ENCODE data around the gene CEP112. TPM values are rescaled to one million over a fixed set of nuclear protein-coding genes. Genes with fewer than 3 reads are reported as not detected.
A peak's percentile ranks its signal among the peaks of the same experiment; 100 is the strongest.

Gene CEP112
- total and polyA plus RNA-seq, 8 donors, result 8.4 to 11.4 (median 9.8) TPM

GRCh38 chr17:65600518-65600917 lies 591.4 kb downstream of the CEP112 start:
- DNase-seq (no peak), ATAC-seq (peak in 2 of 4 donors; percentile 58 to 75), FAIRE-seq (no peak)
- H3K4me3 ChIP-seq, result no peak overlapping the region
- peaks cover 0 to 10% (median 10%) of the 10 kb centered on the region in 3 donors for H3K4me1 ChIP-seq
- no peaks in the 10 kb centered on the region for H3K9me3 ChIP-seq
- no peak overlapping the region for H3K27ac ChIP-seq
- no peaks in the 10 kb centered on the region for H3K27me3 ChIP-seq
- no peak for TF ChIP-seq CTCF (IDR thresholded peaks at IDR 0.05)
- no peaks in the 10 kb centered on the region for H3K36me3 ChIP-seq
- intact Hi-C loops (cut with DNase I), result no loop called here
- 5 to 12% methylated on average over 1 of the region's 1 CpG for WGBS, 2 donors

GRCh38 chr17:65599650-65600049 lies 592.3 kb downstream of the CEP112 start:
- TF ChIP-seq CTCF (IDR thresholded peaks at IDR 0.05), result no peak
- intact Hi-C loops (cut with DNase I), result no loop called here
- no peaks in the 10 kb centered on the region for H3K27me3 ChIP-seq
- 74% methylated on average over 5 of the region's 5 CpGs for WGBS, 2 donors
- ATAC-seq (no peak), FAIRE-seq (no peak), DNase-seq (no peak)
- no peak overlapping the region for H3K27ac ChIP-seq
- H3K4me3 ChIP-seq, result no peak overlapping the region
- no peaks in the 10 kb centered on the region for H3K9me3 ChIP-seq
- peaks cover 0 to 10% (median 10%) of the 10 kb centered on the region in 3 donors for H3K4me1 ChIP-seq
- no peaks in the 10 kb centered on the region for H3K36me3 ChIP-seq

GRCh38 chr17:65598746-65599145 lies 593.2 kb downstream of the CEP112 start:
- TF ChIP-seq CTCF (IDR thresholded peaks at IDR 0.05), result no peak
- intact Hi-C loops (cut with DNase I), result no loop called here
- Histone ChIP-seq H3K27ac (no peak overlapping the region), H3K4me1 (peaks cover 0 to 10% (median 10%) of the 10 kb centered on the region in 3 donors), H3K4me3 (no peak overlapping the region), H3K27me3 (no peaks in the 10 kb centered on the region), H3K9me3 (no peaks in the 10 kb centered on the region), H3K36me3 (no peaks in the 10 kb centered on the region)
- ATAC-seq (no peak), FAIRE-seq (no peak), DNase-seq (no peak)
- WGBS, 2 donors, result 93 to 100% methylated on average over 1 of the region's 1 CpG

- Histone ChIP-seq H3K4me3 (no peak overlapping the region), H3K27ac (no peak overlapping the region), H3K36me3 (no peaks in the 10 kb centered on the region), H3K4me1 (peaks cover 0 to 2% (median 2%) of the 10 kb centered on the region in 3 donors), H3K9me3 (no peaks in the 10 kb centered on the region), H3K27me3 (no peaks in the 10 kb centered on the region)
- intact Hi-C loops (cut with DNase I), result no loop called here
- no peak for ATAC-seq
- WGBS, 2 donors, result 73 to 82% methylated on average over 4 of the region's 4 CpGs
- FAIRE-seq, result no peak
- no peak for TF ChIP-seq CTCF (IDR thresholded peaks at IDR 0.05)
- DNase-seq, result no peak
These were observed 596.8 kb downstream of the CEP112 start for GRCh38 chr17:65595071-65595656.
